ENCODE data around the gene KIAA0513.

The KIAA0513 gene

GRCh38 chr16:85138825-85139627, 111.4 kb downstream of the KIAA0513 start:
- DNase-seq = no peak

GRCh38 chr16:85139881-85140339, 112.3 kb downstream of the KIAA0513 start:
- no peak for DNase-seq

DNA sequence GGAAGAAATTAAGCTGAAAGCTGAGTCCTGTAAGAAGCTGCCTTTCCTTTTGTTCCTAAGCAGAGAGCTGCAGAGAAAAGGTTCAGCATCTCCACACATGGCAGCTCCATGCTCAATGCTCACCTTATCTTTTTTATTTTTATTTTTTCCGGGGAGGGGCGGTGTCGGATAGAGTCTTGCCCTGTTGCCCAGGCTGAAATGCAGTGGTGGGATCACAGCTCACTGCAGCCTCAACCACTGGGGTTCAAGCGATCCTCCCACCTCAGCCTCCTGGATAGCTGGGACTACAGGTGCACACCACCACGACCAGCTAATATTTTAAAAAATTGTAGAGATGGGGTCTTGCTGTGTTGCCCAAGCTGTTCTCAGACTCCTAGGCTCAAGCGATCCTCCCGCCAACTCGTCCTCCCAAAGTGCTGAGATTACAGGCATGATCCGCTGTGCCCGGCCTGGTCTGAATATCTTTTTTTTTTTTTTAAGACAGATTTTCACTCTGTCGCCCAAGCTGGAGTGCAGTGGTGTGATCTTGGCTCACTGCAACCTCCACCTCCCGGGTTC, 112.9 kb downstream of the KIAA0513 start:
- DNase-seq = no peak

DNA sequence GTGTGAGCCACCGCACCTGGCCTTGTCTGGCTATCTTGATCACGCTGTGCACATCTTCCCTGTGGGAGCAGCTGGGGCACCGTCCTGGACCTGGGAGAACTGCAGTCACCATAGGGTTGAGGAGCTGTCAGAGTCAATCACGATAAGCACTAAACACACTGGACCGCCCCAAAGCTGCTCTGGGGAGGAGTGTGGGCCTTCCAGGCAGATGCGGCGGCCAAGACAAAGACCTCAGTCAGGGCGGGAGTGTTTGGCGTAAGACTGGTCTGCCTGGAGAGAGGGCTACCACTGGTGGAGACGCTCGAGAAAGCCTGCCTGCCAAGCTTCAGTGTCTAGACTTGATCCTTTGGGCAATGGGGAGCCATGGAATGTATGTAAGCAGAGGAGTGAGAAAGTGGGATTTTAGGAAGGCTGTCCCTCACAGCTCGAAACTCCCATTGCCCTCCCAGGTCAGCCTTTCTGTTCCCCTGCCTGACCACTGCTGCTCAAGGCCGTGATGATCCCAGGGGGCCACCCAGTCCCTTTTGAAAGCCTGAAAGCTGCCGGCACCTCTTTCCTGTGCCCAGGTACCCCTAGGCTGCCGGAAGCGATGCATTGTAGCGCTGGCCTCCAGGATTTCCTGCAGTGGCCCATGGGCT, 114.0 kb downstream of the KIAA0513 start:
- no peak for DNase-seq

DNA sequence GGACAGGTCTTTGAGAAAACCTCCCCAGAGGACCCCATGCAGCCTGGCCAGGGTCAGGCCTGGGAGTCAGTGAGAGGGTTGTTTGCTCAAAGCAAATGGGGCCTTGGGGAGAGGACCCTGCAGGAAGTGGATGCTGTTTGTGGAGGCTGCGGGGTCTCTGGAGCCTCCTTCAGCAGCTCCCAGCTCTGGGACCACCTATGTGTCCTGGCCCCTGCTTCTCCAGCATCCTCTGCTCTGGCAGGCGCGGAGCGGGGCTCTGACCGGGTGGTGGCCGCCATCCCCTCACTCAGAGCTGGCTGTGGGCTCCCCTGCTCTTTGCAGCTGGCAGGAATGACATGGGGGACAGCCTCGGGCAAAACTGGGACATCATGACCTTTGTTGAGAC, 114.5 kb downstream of the KIAA0513 start:
- DNase-seq = no peak

- DNase-seq = no peak
Observed at GRCh38 chr16:85142771-85143211, 115.2 kb downstream of the KIAA0513 start.
